Epithelial cell of prostate (primary cell): ENCODE measurements around the gene RERE.

Experiments
- DNase-seq: peaks from one replicate; pipeline ENCODE4 v3.0.0-alpha.2; 2011; ENCODE audit warnings: low read depth, low spot score
- H3K27ac ChIP-seq: fragments of 450-650 bp; 2 replicates; pipeline ENCODE4 v1.5.1; 2017; ENCODE audit warnings: mild to moderate bottlenecking

RERE gene

GRCh38 chr1:8315573-8316475 is 501.6 kb downstream of the RERE start:
- no peak overlapping the region for H3K27ac ChIP-seq
- no peak for DNase-seq

GRCh38 chr1:8314346-8315280 is 502.8 kb downstream of the RERE start:
- DNase-seq, result peak; percentile 8
- H3K27ac ChIP-seq, result no peak overlapping the region

- DNase-seq, result no peak
- H3K27ac ChIP-seq, result no peak overlapping the region
These were observed 504.2 kb downstream of the RERE start for GRCh38 chr1:8313231-8313630.

GRCh38 chr1:8312235-8313218 is 504.9 kb downstream of the RERE start:
- DNase-seq, result no peak
- no peak overlapping the region for H3K27ac ChIP-seq

GRCh38 chr1:8311068-8311718 is 506.2 kb downstream of the RERE start:
- no peak for DNase-seq
- H3K27ac ChIP-seq, result no peak overlapping the region

- no peak overlapping the region for H3K27ac ChIP-seq
- no peak for DNase-seq
These were observed 509.8 kb downstream of the RERE start for GRCh38 chr1:8307628-8308027.

GRCh38 chr1:8303876-8304275 is 513.6 kb downstream of the RERE start:
- no peak for DNase-seq
- no peak overlapping the region for H3K27ac ChIP-seq

- H3K27ac ChIP-seq, result no peak overlapping the region
- DNase-seq, result no peak
These were observed 514.3 kb downstream of the RERE start for GRCh38 chr1:8303141-8303540.
